Naive thymus-derived CD4-positive, alpha-beta T cell (primary cell): ENCODE data around the gene LRRN2. TPM values are rescaled to one million over a fixed set of nuclear protein-coding genes. Genes with fewer than 3 reads are reported as not detected.

ENCODE experiments used
- ATAC-seq: fragments of 150-1000 bp; cut with Tn5 transposase; 2 replicates; pipeline ENCODE4 v1.10.0; 2021; ENCODE audit warnings: mild to moderate bottlenecking, moderate library complexity
- CTCF ChIA-PET: fragments of 350-600 bp; sonication (Branson Sonifier 250); formaldehyde crosslinking; loops from one replicate; lab custom pipeline; 2021; ENCODE audit warnings: antibody characterized with exemption; lab: Charles Lee
- POLR2A ChIA-PET: fragments of 350-600 bp; sonication (Branson Sonifier 250); formaldehyde crosslinking; loops from one replicate; lab custom pipeline; 2021; ENCODE audit warnings: antibody characterized with exemption, inconsistent platforms; lab: Charles Lee
- DNase-seq, 9 donors: peaks; one replicate each; pipeline versions ENCODE4 v3.0.0 to v3.0.0-alpha.2; 2020 to 2022; ENCODE audit warnings: mixed read lengths in 1 of 9
- H3K27ac ChIP-seq: one replicate; pipeline ENCODE4 v1.7.0; 2013; ENCODE audit warnings: mild to moderate bottlenecking, low read depth, low read length, moderate library complexity
- H3K27me3 ChIP-seq, 2 donors: one replicate each; pipeline ENCODE4 v1.7.0; 2013; ENCODE audit warnings: low read length in 2 of 2, mild to moderate bottlenecking in 2 of 2, moderate library complexity in 2 of 2; ENCODE audit not compliant: control insufficient read depth in 2 of 2, insufficient read depth in 2 of 2
- H3K36me3 ChIP-seq, 3 experiments: 1 replicate in 2 of 3; 2 replicates in 1 of 3; pipeline ENCODE4 v1.7.0; 2013; ENCODE audit warnings: low read length in 3 of 3, mild to moderate bottlenecking in 3 of 3, moderate library complexity in 1 of 3; ENCODE audit not compliant: insufficient read depth in 3 of 3, control insufficient read depth in 2 of 3
- H3K4me1 ChIP-seq, 2 donors: one replicate each; pipeline ENCODE4 v1.7.0; 2013; ENCODE audit warnings: low read length in 2 of 2, mild to moderate bottlenecking in 2 of 2, moderate library complexity in 1 of 2; ENCODE audit not compliant: control insufficient read depth in 2 of 2, insufficient read depth in 2 of 2
- H3K4me3 ChIP-seq: 2 replicates; pipeline ENCODE4 v1.7.0; 2013; ENCODE audit warnings: mild to moderate bottlenecking, low read length
- H3K9me3 ChIP-seq, 3 experiments: 1 replicate in 2 of 3; 2 replicates in 1 of 3; pipeline ENCODE4 v1.7.0; 2013; ENCODE audit warnings: low read length in 3 of 3; ENCODE audit not compliant: control insufficient read depth in 2 of 3
- H3K27ac Mint-ChIP-seq, 9 donors: one replicate each; pipeline ENCODE4 v1.8.0; 2020 to 2022; ENCODE audit warnings: mixed read lengths in 9 of 9, mild to moderate bottlenecking in 8 of 9, moderate library complexity in 5 of 9, inconsistent platforms in 2 of 9
- H3K27me3 Mint-ChIP-seq, 5 donors: one replicate each; pipeline ENCODE4 v1.8.0; 2021 to 2022; ENCODE audit warnings: mixed read lengths in 5 of 5, mild to moderate bottlenecking in 1 of 5
- H3K36me3 Mint-ChIP-seq, 5 donors: one replicate each; pipeline ENCODE4 v1.8.0; 2020 to 2022; ENCODE audit warnings: mixed read lengths in 5 of 5, mild to moderate bottlenecking in 3 of 5, inconsistent platforms in 1 of 5
- H3K4me1 Mint-ChIP-seq, 7 donors: one replicate each; pipeline ENCODE4 v1.8.0; 2020 to 2022; ENCODE audit warnings: mixed read lengths in 7 of 7, mild to moderate bottlenecking in 3 of 7, inconsistent platforms in 1 of 7
- H3K4me3 Mint-ChIP-seq, 10 donors: one replicate each; pipeline ENCODE4 v1.8.0; 2020 to 2022; ENCODE audit warnings: mild to moderate bottlenecking in 10 of 10, mixed read lengths in 10 of 10, moderate library complexity in 6 of 10, inconsistent platforms in 2 of 10
- H3K9me3 Mint-ChIP-seq, 11 donors: one replicate each; pipeline ENCODE4 v1.8.0; 2020 to 2022; ENCODE audit warnings: mixed read lengths in 11 of 11, mild to moderate bottlenecking in 4 of 11, inconsistent platforms in 1 of 11, moderate library complexity in 1 of 11
- intact Hi-C, 2 donors: fragments of 100-400 bp; cut with micrococcal nuclease; formaldehyde crosslinking; loops; one replicate each; pipeline ENCODE4 v1.15.1; 2023
- polyA plus RNA-seq, 2 donors: library from polyadenylated mRNA; unstranded; fragments of 300-500 nt; fragmentation: Illumina TruSeq; gene quantifications; one replicate each; pipeline ENCODE4 v1.2.3, GENCODE V29; 2021
- total RNA-seq, 6 experiments: library from RNA in 5 of 6; stranded (reverse) in 5 of 6; gene quantifications; 1 replicate in 5 of 6; 2 replicates in 1 of 6; pipeline ENCODE4 v1.2.3 and lab custom pipeline; 2021 to 2026

Gene LRRN2
- total and polyA plus RNA-seq, 7 experiments from 2014 or later = 1.3 TPM; not detected in 6

DNA sequence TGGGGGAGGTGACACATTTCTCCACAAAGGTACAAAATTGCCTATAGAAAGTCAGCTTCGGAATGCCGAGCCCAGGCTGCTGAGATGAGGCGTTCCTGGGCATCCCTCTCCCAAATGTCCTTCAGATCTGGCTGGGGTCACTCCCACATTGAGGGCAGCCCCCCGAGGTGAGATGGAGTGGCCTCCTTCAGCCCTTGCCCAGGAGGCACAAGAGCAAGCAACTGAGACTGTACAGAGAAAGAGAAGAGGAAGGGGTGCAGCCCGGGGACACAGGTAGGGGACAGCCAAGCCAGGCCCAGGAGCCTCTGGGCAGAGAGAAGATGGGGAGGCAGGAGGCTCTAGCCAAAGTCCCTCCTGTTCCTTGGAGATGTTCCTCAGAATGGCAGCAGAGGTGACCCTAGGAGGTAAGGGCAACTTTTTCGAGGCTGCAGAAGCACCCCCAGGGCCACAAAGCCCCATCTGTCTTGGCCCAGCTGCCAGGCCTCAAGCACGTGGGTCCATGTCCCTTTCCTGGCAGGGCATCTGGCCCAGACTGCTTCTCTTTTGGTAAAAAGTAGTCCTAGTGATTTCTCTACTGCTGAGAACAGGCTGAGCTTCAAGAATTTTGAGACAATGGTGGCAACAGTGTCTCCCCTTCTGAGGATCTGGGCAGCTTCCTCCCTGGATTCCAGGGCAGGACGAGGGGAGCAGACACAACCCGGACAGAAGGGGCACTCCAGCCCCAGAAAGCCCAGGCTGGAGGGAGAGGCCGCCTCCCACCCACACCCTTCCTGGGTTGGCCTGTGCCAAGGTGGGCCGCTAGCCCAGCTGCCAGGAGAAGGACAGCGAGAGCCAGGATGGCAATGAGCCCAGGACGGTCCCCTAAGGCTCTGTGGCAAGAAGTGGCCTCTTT is 68.0 kb downstream of the LRRN2 start:
- ATAC-seq = no peak
- no peaks in the 10 kb centered on the region for H3K9me3 Mint-ChIP-seq

DNA sequence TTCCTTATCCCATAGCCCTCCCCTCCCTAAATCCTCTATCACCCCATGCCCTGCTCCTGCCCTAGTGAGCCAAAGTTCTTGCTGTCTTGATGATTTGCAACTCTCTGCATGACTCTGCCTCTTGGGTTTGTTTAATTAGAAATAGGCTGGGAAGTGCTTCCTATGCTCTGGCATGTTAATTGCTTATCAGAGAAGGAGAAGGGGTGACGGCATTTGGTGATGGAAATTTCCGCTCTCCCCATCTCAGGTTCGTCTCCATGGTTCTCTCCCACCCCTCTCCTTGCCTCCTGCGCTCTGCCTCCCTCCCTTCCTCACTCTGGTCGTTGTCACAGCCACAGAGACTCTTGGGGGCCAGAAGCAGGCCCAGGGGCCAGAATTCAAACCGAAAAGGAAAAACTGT is 68.9 kb downstream of the LRRN2 start:
- Histone ChIP-seq H3K27ac (no peak overlapping the region), H3K36me3 (peaks cover 0 to 4% (median 0%) of the 10 kb centered on the region in 3 experiments), H3K4me1 (no peaks in the 10 kb centered on the region), H3K4me3 (no peak overlapping the region), H3K9me3 (no peaks in the 10 kb centered on the region), H3K27me3 (no peaks in the 10 kb centered on the region)
- POLR2A ChIA-PET = no interaction called here
- Mint-ChIP-seq H3K36me3 (peaks cover 0 to 8% (median 4%) of the 10 kb centered on the region in 5 donors), H3K27ac (peak overlapping the region in 1 of 9 donors; percentile 86), H3K27me3 (no peaks in the 10 kb centered on the region), H3K4me1 (no peaks in the 10 kb centered on the region), H3K9me3 (no peaks in the 10 kb centered on the region), H3K4me3 (no peak overlapping the region)
- ATAC-seq (no peak), DNase-seq (no peak)
- intact Hi-C loops = no loop called here
- CTCF ChIA-PET = no interaction called here

More for the DNA sequence above, 68.0 kb downstream of the LRRN2 start:
- Histone ChIP-seq H3K4me1 (no peaks in the 10 kb centered on the region), H3K27ac (no peak overlapping the region), H3K4me3 (no peak overlapping the region), H3K9me3 (no peaks in the 10 kb centered on the region), H3K27me3 (no peaks in the 10 kb centered on the region), H3K36me3 (peaks cover 0 to 4% (median 0%) of the 10 kb centered on the region in 3 experiments)
- no peak for DNase-seq
- H3K4me3 Mint-ChIP-seq = no peak overlapping the region
- H3K4me1 Mint-ChIP-seq = no peaks in the 10 kb centered on the region
- intact Hi-C loops = no loop called here
- no peak overlapping the region for H3K27ac Mint-ChIP-seq
- ChIA-PET CTCF (no interaction called here), POLR2A (no interaction called here)
- H3K36me3 Mint-ChIP-seq = peaks cover 0 to 8% (median 0%) of the 10 kb centered on the region in 5 donors
- no peaks in the 10 kb centered on the region for H3K27me3 Mint-ChIP-seq

DNA sequence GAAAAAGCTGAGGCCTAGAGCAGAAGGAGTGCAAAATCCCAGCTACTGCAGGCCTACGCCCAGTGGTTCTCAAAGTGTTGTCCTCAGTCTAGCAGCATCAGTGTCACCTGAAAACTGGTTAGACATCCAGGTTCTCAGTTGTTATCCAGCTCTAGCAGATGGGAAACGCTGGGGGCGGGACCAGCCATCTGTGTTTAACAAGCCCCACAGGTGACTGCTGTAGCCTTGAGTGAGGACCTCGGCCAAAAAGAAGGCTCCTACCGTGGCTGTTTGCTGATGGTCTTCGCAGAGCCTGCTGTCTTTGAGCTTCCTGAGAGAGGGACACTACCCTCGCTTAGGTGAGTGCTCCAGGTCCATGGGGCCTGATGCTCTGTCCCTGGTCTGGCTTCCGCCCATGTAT is 69.7 kb downstream of the LRRN2 start:
- H3K36me3 Mint-ChIP-seq = peaks cover 0 to 9% (median 0%) of the 10 kb centered on the region in 5 donors
- no peaks in the 10 kb centered on the region for H3K4me1 Mint-ChIP-seq
- H3K9me3 Mint-ChIP-seq = no peaks in the 10 kb centered on the region
- H3K27me3 ChIP-seq = no peaks in the 10 kb centered on the region
- POLR2A ChIA-PET = no interaction called here
- H3K9me3 ChIP-seq = no peaks in the 10 kb centered on the region
- DNase-seq (no peak), ATAC-seq (no peak)
- H3K4me1 ChIP-seq = no peaks in the 10 kb centered on the region
- H3K36me3 ChIP-seq = no peaks in the 10 kb centered on the region
- no peak overlapping the region for H3K27ac ChIP-seq
- no peak overlapping the region for H3K4me3 ChIP-seq
- H3K27ac Mint-ChIP-seq = no peak overlapping the region
- no peak overlapping the region for H3K4me3 Mint-ChIP-seq
- CTCF ChIA-PET = no interaction called here
- H3K27me3 Mint-ChIP-seq = peaks cover 0 to under 1% (median 0%) of the 10 kb centered on the region in 5 donors
- intact Hi-C loops = no loop called here

DNA sequence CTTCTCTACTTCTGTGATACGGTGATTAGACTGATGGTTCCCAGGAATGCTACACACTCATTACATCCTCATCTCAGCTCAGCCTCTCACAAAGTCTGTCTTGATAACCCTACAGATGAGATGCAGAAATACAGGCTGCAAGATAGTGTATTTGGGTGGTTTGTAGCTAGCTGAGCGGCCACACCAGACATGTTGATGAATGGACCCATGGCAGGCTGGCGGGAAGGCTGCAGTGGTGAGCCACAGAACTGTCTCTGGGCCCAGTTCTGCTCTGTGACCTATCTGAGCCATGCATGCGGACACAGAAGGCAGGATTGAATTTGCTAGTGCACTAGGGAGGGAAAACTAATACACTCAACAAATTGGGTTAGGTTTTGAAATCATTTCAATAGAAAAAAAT is 71.9 kb downstream of the LRRN2 start:
- Histone ChIP-seq H3K4me3 (no peak overlapping the region), H3K27me3 (no peaks in the 10 kb centered on the region), H3K36me3 (no peaks in the 10 kb centered on the region), H3K9me3 (no peaks in the 10 kb centered on the region), H3K27ac (no peak overlapping the region), H3K4me1 (no peaks in the 10 kb centered on the region)
- Mint-ChIP-seq H3K4me3 (no peak overlapping the region), H3K36me3 (peaks cover 0 to 17% (median 0%) of the 10 kb centered on the region in 5 donors), H3K9me3 (no peaks in the 10 kb centered on the region), H3K27me3 (peaks cover 0 to 4% (median 0%) of the 10 kb centered on the region in 5 donors), H3K27ac (no peak overlapping the region), H3K4me1 (no peaks in the 10 kb centered on the region)
- no peak for ATAC-seq
- DNase-seq = no peak
- ChIA-PET POLR2A (no interaction called here), CTCF (interaction anchor here (1.3 kb wide), 1 partner anchor 110 kb away, joined by 3 read pairs; no protein-coding TSS in a partner anchor)
- intact Hi-C loops = no loop called here

DNA sequence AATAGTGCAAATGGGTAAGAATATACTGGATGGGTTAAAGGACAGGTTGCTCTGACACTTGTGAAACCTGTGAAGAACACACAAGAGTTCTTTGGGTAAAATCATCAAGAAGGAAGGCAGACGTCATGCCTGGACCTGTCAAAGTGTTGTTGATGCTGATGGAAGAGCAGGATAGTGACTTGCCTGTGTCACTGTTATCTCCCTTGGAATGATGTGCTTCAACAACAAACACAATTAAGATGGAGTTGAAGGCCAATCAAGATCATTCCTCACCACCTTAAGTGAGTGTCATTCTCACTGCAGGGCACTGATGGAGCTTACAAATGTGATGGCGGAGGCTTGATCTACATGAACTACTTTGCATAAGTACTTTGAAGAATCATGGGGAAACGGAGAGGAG is 73.2 kb downstream of the LRRN2 start:
- H3K4me3 ChIP-seq = no peak overlapping the region
- H3K27ac ChIP-seq = no peak overlapping the region
- ChIA-PET POLR2A (no interaction called here), CTCF (no interaction called here)
- H3K4me1 Mint-ChIP-seq = no peaks in the 10 kb centered on the region
- H3K36me3 ChIP-seq = no peaks in the 10 kb centered on the region
- no peak overlapping the region for H3K4me3 Mint-ChIP-seq
- intact Hi-C loops = no loop called here
- H3K27me3 ChIP-seq = no peaks in the 10 kb centered on the region
- no peaks in the 10 kb centered on the region for H3K9me3 Mint-ChIP-seq
- H3K4me1 ChIP-seq = no peaks in the 10 kb centered on the region
- peaks cover 0 to 4% (median 0%) of the 10 kb centered on the region in 5 donors for H3K27me3 Mint-ChIP-seq
- peaks cover 0 to 17% (median 0%) of the 10 kb centered on the region in 5 donors for H3K36me3 Mint-ChIP-seq
- no peak for DNase-seq
- ATAC-seq = no peak
- H3K27ac Mint-ChIP-seq = no peak overlapping the region
- H3K9me3 ChIP-seq = no peaks in the 10 kb centered on the region

DNA sequence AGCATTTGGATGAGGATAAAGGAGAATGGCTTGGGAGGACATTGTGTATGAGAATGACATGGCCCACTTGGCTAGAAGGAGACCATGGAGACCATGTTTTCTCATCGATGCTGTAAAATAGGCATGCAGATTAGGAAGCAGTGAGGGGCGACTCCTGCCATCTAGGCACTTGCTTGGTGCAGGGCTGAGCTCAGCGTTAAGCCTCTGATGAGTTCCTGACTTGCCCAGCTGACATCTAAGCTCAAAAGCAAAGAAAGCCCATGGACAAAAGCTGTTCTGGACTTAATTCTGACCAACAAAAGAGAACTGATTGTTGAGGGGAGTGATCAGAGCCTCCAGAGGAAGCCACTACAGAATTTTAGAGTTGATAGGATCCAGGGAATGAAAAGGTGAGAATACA is 74.5 kb downstream of the LRRN2 start:
- H3K9me3 ChIP-seq = no peaks in the 10 kb centered on the region
- intact Hi-C loops = no loop called here
- ATAC-seq = no peak
- H3K36me3 ChIP-seq = no peaks in the 10 kb centered on the region
- Mint-ChIP-seq H3K9me3 (no peaks in the 10 kb centered on the region), H3K4me1 (no peaks in the 10 kb centered on the region), H3K27me3 (peaks cover 0 to 4% (median 0%) of the 10 kb centered on the region in 5 donors), H3K36me3 (peaks cover 0 to 14% (median 0%) of the 10 kb centered on the region in 5 donors), H3K27ac (no peak overlapping the region), H3K4me3 (no peak overlapping the region)
- CTCF ChIA-PET = no interaction called here
- H3K27me3 ChIP-seq = no peaks in the 10 kb centered on the region
- POLR2A ChIA-PET = no interaction called here
- H3K4me3 ChIP-seq = no peak overlapping the region
- no peak for DNase-seq
- H3K4me1 ChIP-seq = no peaks in the 10 kb centered on the region
- H3K27ac ChIP-seq = no peak overlapping the region

DNA sequence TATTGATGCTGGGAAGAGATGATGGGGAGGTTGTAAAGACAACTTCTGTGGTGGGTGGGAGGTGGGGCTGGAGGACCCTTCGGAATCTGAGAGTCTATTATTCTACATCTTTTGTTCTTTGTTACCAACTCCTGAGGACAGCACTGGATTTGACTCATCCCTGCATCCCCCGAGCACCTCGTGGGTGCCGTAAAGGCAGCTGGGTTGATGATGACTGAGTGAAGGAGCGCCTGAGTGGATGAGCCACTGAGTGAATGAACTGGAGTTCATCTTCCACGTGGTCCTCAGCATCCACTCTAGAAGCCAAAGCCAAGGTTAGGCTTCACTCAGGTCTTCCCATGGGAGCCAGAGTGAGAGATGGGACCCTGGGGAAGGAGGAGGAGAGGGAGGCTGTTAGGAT is 77.6 kb downstream of the LRRN2 start:
- no peak for ATAC-seq
- no peak overlapping the region for H3K4me3 Mint-ChIP-seq
- intact Hi-C loops = no loop called here
- peaks cover 0 to 1% (median 0%) of the 10 kb centered on the region in 11 donors for H3K9me3 Mint-ChIP-seq
- H3K36me3 Mint-ChIP-seq = peaks cover 0 to 16% (median 7%) of the 10 kb centered on the region in 5 donors
- Histone ChIP-seq H3K27ac (no peak overlapping the region), H3K36me3 (no peaks in the 10 kb centered on the region), H3K4me1 (no peaks in the 10 kb centered on the region), H3K4me3 (no peak overlapping the region), H3K9me3 (no peaks in the 10 kb centered on the region), H3K27me3 (no peaks in the 10 kb centered on the region)
- POLR2A ChIA-PET = no interaction called here
- DNase-seq = no peak
- peaks cover 0 to 3% (median 0%) of the 10 kb centered on the region in 7 donors for H3K4me1 Mint-ChIP-seq
- CTCF ChIA-PET = no interaction called here
- H3K27me3 Mint-ChIP-seq = peaks cover 0 to 4% (median 0%) of the 10 kb centered on the region in 5 donors
- H3K27ac Mint-ChIP-seq = no peak overlapping the region
